ENCODE measurements around the gene UBTF.

DNA sequence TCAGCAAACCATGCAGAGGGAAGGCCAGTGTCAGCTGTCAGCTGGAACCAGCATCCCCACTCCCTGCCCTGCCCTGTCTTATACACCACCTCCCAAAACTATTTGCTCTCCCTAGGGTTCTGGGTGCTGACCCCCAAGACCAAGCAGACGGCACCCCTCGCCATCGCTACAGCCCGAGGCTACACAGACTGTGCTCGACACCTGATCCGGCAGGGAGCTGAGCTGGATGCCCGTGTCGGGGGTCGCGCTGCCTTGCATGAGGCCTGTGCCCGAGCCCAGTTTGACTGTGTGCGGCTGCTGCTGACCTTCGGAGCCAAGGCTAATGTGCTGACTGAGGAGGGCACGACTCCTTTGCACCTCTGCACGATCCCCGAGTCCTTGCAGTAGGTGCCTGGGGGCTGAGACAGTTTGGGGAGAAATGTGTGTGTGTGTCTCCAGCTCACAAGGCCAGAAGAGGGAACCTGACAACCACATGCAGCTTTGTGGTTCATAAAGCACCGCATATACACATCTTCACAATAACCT, 47.5 kb downstream of the UBTF start:
- TF ChIP-seq TAF1 (IDR thresholded peaks at IDR 0.05; ENCODE audit: borderline replicate concordance, low read depth, low read length): no peak
- no peak for TF ChIP-seq POLR2A (IDR thresholded peaks at IDR 0.05; ENCODE audit: low read depth, low read length)
